Right kidney (tissue), 1 donor: ENCODE data around the gene TRAK1.
A peak's percentile ranks its signal among the peaks of the same experiment; 100 is the strongest.

Experiments
- DNase-seq: peaks from one replicate; pipeline ENCODE4 v3.0.0-alpha.2; 2016

Gene TRAK1

DNA sequence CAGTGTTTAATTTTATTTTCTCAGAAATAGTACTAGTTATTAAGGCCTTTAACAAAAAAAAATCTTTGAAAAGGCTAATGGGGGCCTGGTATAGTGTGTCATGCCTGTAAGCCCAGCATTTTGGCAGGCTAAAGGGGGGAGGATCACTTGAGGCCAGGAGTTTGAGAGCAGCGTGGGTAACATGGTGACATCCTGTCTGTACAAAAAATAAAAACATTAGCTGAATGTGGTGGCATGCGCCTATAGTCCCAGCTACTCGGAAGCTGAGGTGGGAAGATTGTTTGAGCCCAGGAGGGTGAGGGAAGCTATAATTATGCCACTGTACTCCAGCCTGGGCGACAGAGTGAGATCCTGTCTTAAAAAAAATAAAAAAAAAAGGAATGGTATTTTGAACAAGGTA is 61.9 kb downstream of the TRAK1 start:
- no peak for DNase-seq

DNA sequence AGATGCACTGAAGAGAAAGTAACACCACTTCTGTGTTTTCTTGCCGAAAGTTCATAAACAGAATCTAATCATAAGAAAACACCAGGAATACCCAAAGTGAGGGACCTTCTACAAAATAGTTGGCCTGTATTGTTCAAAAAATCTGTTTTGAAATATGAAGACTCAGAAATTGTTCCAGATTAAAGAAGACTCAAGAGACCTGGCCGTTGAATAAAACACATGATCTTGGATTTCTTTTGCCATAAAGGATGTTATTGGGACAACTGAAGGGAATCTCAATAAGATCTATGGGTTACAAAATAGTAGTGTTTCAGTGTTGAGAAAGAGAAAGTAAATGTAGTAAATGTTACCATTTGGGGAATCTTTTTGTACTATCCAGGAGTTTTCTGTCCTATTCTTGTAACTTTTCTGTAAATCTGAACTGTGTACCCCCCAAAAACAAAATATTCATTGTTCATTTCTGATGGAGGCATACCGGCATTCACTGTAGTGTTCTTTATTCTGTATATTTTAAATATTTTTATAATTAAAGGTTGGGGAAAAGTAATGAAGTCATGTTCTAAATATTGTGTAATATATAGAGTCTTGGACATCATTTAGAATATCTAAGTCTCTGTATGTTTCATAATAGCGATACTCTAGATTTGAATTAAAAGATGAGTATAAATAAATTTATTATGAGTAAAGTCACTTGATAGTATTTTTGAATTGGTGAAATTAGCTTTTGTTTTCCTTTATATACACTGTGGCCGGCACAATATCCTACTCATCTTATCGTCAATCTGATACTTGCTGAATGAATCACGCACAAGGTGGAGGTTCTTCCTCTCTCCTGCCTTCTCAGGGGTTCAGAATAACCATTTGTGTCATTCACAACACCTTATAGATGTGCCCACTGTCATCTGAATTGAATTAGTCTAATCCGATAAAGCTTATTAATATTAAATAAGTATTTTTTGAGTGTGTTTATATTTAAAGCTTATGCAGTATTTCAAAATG is 66.7 kb downstream of the TRAK1 start:
- DNase-seq, result no peak

DNA sequence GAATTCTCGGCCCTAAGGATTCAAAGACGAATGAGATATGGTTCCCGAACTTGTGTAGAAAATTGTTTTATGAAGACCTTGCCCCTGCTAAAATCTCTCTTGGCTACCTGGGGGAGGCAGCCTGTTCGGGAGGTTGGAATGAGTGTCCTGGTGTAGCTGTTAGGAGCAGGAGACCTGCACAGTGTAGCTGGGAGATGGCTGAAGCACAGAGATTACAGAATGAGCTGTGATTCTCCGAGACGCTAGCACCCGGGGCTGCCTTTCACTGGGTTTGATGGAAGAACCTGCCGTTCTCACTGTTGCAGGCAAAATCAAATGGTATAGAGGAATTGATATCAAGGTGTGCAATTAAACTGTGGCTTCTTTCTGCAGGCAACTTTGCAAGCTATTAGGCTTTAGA is 68.0 kb downstream of the TRAK1 start:
- DNase-seq, result no peak

DNA sequence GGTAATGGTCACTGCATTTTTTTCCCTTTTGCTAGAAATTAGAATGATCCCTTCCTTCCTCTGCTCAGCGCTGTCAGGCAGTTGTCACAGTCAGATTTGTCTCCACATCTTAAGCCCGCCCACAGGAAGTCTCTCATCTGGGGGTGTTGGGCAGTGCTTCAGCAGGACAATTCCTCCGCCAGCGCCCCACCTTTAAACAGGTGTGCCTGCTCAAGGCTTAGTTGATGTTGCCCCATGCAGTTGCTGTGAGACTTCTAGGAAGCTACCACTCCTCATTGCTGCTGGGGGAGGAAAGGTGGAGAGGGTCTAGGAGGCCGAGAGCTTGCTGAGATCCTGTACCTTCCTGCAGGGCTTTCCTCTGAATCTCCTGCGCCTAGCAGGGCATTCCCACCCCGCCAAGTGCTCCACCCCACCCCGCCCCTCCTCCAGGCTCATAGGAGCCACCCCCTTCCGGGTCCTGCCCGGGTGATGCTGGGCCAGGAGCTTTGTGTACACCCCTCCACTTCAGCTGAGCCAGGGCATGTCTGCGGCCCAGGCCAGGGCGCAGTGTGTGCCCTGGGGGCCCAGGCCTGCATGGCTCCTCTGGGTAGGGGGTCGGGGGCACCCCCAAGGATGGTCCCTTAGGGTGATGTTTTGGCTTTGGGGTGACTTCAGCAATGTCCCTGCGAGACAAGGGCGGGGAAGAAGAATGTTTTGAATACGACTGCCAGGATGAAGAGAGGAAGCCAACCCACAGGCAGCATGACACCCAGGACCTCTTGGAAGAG is 68.7 kb downstream of the TRAK1 start:
- peak; percentile 59 for DNase-seq

DNA sequence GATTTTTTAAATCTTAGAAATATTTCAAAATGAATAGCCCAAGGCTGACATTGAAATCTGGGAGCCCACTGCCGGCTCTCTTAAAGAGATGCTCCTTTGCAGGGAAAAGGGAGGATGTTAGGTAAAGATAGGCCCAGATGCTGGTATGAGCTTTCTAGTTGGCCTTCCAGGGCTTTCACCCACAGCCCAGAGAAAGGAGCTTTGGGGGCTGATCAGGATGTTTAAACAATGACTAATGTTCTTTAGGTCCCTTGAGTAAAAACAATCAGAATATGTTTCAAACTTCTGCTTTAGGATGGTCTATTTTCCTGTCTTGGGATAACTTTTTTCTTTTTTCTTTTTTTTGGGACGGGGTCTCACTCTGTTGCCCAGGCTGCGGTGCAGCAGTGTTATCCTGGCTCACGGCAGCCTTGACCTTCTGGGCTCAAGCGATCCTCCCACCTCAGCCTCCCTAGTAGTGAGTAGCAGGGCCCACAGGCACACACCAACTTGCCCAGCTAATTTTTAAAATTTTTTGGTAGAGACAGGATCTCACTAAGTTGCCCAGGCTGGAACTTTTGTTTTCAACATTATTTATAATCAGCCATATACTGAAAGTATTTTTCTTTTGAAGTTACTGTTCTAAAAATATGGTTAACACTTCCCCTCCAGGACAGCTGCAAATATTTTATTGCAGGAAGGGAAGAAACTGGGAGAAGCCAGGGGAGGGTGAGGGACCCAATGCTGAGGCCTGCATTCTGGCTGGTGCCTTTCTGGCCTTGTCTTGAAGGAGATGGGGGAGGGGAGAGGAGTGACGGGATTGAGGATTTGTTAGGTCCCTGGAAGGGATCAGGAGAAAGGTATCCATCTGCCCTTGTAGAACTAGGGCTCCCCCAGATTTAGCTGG is 70.1 kb downstream of the TRAK1 start:
- no peak for DNase-seq

DNA sequence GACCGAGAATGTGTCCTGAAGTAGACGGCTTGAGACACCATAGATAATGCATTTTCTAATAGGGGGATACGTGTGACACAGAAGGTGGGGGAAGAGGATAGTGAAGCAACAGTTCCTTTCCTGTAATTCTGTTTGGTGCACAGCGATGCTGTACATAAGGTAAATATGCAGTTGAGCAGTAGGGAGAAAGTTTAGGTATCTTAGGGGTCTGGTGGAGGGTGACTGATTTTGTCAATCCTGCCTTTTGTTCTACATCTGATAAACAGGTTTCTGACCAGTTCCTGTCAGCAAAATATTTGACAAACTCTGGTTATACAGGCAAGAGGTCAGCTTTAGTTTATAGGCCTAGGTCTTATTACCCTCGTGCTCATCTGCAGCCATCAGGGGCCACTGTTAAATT is 71.3 kb downstream of the TRAK1 start:
- DNase-seq, result no peak

DNA sequence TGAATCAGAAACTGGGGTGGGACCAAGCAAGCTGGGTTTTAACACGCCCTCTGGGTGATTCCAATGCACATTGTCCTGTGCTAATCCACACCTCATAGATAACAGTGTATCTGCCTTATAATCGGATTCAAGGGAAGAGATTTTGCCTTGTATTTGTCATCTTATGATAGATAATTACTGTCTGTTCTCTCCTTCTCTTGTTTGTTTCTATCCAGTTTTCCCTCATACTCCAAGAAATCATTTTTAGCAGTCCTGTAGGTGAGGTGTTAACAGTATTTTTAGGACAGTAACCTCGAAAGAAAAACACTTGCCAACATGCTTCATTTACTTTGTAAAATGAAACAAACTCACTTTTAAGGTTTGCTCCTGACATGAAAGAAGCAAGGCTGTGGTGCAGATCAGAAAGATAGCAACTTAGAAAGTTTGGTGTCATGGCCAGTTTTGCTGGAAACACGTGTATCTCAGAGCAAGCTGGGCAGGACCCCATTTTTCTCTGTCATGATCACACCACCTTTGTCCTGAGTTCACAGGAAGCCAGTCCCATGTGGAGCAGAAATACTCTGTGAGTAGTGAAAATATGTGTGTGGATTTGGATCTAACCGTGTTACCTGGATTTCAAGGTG is 72.6 kb downstream of the TRAK1 start:
- no peak for DNase-seq

DNA sequence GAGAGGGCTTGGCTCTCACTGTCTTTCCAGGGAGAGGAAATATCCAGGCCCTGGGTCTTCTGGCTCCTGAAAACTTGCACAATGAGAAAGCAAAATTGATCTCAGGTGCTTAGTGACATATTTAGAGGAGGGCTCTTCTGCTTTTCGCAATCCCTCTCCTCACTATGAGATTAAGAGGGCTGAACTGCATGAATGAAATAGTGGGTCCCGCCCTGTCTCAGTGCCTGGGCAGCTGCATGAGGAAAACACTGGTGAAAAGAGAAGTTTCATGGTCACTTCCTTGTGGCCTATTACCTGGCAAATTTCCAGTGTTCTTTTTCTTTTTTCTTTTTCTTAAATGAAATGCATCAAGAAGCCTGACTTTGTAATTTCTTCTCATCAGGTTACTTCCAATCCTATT is 73.5 kb downstream of the TRAK1 start:
- no peak for DNase-seq

DNA sequence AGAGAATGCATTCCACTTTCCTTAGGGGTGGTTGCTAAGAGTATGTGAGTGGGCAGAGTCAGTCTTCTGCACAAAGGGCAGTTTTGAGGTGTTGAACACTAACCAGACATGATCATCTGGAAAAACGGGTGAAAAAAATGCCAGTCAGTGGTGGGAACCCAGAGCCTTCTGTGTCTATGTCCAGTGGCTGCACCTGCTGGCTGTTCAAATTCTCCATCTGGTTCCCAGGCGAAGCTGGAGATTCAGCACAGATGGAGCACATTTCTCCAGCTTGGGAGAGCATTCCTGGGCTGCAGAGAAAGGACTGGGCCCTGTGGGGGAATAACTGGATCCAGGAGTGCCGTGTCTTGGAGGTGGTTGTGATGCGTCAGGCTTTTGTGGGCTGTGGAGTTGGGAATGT is 74.1 kb downstream of the TRAK1 start:
- DNase-seq, result no peak

DNA sequence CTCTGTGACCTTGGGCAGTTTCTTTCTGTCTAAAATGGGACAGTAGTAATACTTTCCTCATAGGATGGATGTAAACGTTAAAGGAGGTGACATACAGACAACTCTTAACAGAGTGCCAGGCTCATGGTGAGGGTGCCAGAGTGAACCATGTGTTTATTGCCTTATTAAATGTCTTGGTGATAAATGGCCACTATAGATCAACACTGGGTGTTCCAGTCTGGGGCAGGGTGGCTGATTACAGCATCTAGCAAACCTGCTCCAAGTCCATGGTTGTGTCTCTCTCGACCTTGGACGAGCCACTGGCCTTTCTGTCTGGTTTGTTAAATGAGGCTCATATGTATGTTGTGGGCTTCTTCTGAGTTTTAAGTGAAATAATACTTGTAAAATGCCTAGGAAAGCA is 75.1 kb downstream of the TRAK1 start:
- DNase-seq, result no peak

DNA sequence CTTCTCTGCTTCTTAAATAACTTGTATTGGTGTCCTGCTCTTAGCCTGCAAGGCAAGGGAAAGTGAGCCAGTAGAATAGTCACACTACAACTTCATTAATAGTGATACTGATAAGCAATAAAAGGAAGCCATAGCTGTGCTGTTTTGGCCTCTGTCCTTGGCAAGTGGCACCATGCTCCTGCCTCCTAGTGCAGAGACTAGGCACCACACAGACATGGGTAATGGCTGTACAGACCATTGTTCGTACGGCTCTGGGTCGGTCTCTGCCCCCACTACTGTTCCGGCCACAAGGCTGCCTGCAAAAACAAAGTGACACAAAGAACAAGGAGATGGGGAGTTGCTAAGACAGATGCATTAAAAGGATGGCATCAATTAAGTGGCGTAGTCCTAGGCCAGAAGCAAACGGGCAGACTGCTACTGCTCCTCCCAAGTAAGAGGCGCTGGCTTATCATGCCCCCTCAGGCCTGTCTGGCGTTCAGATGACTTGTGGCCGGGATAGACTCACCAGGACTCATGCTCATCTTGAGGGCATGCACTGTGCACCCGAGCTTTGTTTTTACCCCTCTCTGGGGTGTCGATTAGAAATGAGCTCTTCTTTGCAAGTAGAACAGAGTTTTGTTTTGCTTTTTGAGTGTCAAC is 75.6 kb downstream of the TRAK1 start:
- no peak for DNase-seq

DNA sequence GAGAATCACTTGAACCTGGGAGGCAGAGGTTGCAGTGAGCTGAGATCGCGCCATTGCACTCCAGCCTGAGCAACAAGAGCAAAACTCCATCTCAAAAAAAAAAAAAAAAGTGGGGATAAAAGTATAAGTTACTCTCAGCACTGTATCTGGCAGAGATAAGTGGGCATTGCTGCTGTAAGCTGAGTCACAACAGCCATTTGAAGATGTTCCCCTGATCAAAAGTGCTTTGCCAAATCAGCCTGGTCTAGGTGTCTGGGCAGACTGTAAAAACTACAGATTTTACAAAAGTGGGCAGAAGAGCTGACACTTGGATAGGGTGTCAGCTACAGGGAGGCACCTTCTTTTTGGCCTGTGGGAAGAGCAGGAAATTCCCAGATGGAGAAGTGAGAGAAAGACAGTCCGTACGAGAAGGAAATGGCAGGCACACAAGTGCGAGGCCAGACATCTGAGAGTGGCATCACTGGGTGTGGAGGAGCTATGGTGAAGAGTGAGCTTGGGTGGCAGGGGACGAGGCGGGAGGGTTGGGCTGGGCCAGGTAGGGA is 78.5 kb downstream of the TRAK1 start:
- DNase-seq, result no peak

DNA sequence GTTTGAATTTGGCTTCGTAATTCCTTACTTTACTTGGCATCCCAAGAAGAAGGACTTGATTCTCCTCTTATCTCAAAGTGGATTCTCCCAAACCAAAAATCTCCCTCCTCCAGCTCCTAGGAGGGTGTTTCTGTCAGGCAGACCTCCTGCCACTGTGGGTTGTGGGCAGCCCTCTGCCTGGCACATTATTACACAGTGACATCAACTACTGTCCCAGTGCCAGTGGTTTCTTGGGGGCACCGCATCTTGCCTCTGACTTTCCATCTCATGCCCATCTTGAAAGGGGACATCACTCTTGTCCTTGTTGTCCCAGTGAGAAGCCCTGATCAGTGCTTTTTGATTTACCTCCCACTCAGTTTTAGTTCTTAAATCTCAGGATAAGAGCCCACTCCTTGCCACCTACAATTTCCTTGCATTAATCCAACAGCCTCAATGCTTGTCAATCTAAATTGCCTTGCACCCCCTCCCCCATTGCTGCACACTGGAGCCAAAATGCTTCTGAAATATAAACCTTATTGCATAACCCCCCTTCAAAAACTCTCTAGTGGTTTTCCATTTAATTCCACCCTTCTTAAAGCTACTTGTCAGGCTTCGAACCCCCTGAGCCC is 81.0 kb downstream of the TRAK1 start:
- DNase-seq, result no peak

DNA sequence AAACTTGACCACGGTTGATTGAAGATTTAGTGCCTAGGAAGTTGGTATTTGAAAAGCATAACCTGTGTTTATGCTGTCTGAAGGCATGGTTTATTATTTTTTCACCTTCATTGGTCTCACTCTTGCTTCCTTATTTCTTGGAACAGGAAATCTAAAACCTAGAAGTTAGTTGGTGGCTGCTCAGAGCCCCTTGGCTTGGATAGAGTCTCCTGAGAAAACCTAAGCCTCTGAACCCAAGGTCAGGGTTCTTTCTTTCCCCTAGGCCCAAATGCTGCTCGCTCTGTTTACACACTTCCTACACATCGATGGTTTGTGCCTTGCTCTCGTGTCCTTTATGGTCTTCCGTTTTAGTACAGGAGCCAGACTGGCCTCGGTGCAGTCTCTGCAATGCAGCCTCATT is 82.2 kb downstream of the TRAK1 start:
- DNase-seq, result no peak

DNA sequence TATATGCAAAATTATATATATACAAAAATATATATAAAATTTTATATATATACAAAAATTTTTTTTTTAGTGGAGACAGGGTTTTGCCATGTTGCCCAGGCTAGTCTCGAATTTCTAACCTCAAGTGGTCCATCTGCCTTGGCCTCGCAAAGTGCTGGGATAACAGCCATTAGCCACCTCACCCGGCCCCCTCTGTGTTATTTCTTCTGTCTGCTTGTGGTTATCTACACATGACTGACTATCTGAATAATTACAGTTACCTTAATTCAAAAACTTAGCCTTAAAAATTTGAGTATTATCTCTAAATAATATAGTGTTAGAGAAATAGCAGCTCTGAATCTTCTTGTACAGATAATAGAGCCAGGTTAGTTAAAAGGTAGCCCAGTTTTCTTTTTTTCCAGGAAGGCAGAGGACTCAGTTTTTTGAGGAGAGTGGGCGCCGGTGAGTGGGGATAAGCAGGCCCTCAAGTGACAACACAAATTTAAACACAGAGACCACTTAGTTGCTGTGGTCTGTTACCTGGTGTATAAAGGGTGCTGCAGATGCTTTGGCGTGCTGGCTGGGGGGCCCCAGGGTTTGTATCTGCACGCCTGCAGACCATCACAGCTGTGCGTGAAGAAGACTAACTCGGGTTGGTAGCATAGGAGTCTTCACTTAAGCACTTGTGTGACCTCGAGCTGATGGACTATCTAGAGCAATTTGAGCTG is 83.7 kb downstream of the TRAK1 start:
- no peak for DNase-seq

DNA sequence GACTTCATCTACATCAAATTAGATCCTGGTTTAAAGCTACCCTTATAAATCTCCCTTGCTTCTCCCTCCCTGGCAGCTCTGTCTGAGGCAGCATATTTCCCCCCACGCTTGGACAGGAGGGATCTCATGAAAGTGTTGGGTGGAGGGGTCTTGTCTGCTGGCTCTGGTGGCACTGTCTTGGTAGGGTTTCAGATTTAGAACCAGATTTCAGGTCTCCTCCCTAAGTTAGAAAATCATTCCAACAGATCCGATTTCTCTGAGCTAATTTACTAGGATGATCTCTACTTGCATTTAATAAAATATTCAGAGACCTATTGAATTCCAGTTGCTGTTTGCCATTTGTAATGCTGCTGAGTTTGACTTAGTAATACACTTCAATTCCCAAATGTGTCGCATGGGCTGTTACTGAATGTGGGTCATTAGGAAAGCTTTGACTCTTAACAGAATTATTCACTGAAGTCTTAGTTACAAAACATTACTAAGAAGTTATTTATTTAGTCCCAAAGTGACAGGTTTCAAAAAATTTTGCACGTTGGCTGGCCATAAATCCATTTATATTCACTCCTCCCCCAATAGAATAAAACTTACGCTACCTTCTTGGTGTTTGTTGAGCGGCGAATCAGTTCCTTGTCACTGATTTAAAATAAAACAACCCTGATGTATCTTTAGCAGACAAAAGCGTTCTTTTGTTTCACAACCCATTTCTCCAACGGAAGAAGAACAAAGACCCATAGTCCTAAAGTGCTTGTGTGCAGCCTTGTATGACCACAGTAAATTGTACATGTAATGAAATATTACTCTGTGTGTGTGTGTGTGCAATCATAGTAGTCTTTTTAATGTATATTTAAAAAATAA is 84.5 kb downstream of the TRAK1 start:
- DNase-seq, result no peak

DNA sequence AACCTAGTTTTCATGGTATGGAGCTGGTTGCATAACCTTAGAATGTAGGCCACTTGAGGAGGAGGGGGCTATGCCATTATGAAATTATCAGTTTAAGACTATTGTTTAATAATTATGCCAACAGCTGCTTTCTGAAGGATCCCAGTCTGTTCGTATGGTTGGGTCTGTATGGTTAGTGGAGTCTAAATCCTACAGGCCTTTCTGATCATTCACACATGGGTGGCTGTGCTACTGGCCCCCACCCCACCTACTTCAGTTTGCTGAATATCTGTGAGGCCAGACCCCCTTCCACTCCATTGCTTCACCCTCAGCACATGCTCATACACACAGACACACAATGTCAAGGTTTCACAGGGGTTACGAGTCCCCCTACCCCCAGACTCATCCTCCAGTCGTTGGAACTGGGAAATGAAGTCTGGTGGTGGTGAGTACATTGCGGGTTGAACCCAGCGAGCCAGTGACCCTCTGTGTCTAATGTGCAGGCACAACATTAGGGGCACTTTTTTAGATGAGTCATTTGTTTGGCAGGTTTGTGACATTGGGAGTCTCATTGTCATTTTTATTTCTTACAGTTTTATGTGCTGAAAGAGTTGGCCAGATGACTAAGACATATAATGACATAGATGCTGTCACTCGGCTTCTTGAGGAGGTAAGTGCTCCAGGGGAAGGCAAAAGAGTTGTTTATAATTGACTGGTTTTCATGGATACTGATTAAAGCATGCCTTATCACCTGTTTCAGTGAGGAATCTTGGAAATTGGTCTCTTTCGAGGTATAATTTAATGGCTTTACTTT is 85.3 kb downstream of the TRAK1 start:
- DNase-seq, result no peak

DNA sequence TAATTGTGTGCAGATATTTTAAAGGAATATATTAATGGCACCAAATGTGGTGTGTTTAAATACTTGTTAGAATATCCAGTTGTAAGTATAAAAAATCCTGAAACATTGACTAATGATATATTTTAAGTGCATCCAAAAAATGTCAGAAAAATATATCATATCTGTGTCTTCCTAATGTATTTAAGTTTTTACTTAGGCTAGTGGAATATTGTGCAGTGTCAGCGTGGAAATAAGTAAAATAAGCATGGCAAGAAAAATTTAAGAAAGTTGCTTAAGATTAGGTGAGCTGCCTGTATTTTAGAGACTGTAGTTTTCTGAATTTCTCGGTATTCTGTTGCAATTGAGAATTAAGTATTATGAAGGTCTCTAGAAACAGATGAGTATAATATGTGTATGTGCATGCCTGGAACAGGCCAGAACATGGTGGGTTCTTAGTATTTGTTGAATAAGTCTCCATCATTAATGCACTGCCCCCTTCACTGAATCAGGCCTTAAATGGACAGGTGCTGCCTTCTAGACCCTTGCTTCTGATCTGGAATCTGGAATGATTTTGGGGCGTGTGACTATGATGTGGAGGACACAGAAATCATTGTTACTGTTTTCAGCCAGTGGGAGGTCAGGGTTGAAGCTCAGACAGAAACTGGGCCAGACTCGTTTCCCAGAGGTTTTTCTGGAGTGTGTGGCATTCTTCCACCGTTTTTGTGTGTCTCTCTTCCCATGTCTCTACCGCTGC is 86.1 kb downstream of the TRAK1 start:
- DNase-seq, result no peak
